Measurements from ENCODE around the gene CNTNAP2. TPM values are rescaled to one million over a fixed set of nuclear protein-coding genes. Genes with fewer than 3 reads are reported as not detected.
A peak's percentile ranks its signal among the peaks of the same experiment; 100 is the strongest.

CNTNAP2 gene
- total and polyA plus RNA-seq, 2 of the 13 experiments (the other 11 are each of a cell fraction or from before 2014, with no cell fraction given), result 0.40 to 0.42 TPM

DNA sequence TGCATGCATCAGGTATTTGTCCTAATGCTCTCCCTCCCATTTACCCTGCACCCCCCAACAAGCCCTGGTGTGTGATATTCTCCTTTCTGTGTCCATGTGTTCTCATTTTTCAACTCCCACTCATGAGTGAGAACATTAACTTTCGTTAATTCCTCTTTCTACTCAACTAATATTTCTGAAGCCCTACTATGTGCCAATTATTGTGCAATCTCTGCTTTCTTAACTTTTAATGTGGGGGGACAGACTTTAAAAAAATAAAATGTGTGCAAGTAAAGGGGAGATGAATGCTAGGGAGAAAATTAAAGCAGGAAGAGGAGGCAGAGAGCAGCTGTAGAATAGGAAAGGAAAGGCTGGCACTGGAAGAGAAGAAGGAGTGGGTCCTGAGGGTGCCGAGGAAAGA is 1520.0 kb downstream of the CNTNAP2 start:
- Histone ChIP-seq H3K36me3 (replicated peaks in 1 of 2; ENCODE audit: control insufficient read depth in 1 of 2, insufficient read depth in 2 of 2, low read length in 2 of 2) (no peaks in the 10 kb centered on the region), H3K9ac (ENCODE audit: insufficient read depth, low read depth, low read length) (no peak overlapping the region), H3K27ac (ENCODE audit: extremely low read length, insufficient read depth, low read length) (no peak overlapping the region), H3K27me3 (ENCODE audit: control insufficient read depth in 1 of 2, insufficient read depth in 2 of 2, low read length in 2 of 2) (no peaks in the 10 kb centered on the region), H3K79me2 (ENCODE audit: insufficient read depth, low read length) (no peaks in the 10 kb centered on the region), H2AFZ (ENCODE audit: low read length) (no peak overlapping the region), H3K9me3 (ENCODE audit: low read length) (peaks cover 69% of the 10 kb centered on the region), H3K4me2 (ENCODE audit: low read depth, low read length) (no peak overlapping the region), H4K20me1 (ENCODE audit: insufficient read depth, low read length) (no peaks in the 10 kb centered on the region), H3K4me3 (replicated peaks in 1 of 3; ENCODE audit: insufficient read depth in 1 of 3, low read depth in 2 of 3, low read length in 3 of 3) (no peak overlapping the region), H3K4me1 (ENCODE audit: insufficient read depth, low read length) (no peaks in the 10 kb centered on the region)
- TF ChIP-seq CEBPB (IDR thresholded peaks at IDR 0.05; ENCODE audit: borderline replicate concordance, low read depth, low read length) (peak; percentile 57), ADNP (CRISPR knock-in tag; IDR thresholded peaks at IDR 0.05) (no peak)
- DNase-seq (ENCODE audit: low spot score) (no peak), FAIRE-seq (no peak), ATAC-seq (no peak)
- ChIA-PET POLR2A (no interaction called here), CTCF (ENCODE audit: low intra/inter-chr PET ratio, low total read pairs) (no interaction called here)
- WGBS (ENCODE audit: low lambda C conversion rate), result 2% methylated on average over 2 of the region's 2 CpGs
- no TSS peak for BruUV-seq (replicated peaks)
- intact Hi-C loops (cut with micrococcal nuclease; ENCODE audit: unreplicated experiment), result no loop called here
- in situ Hi-C loops (cut with HindIII; ENCODE audit: extremely low pct_ligation_motif_present, low pct_unique_long_range_greater_than_20kb), result no loop called here

DNA sequence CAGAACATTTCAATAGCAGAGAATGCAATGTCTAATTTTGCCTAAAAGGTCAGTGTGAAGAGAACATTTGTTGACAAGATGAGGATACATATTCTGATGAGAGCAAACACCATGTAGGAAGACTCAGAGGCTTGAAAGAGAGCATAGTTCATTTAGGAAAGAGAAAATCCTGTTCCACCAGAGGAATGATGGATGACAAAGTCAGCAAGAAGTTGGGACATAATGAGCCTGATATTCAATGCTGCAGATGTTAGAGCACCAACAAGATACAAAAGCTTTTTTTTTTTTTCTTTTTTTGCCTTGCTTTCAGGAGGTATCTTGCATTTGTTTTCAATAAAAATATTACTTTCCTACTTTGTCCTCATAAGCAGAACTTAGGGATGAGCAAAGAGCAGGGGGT is 1522.0 kb downstream of the CNTNAP2 start:
- ChIA-PET CTCF (ENCODE audit: low intra/inter-chr PET ratio, low total read pairs) (no interaction called here), POLR2A (no interaction called here)
- H3K9ac ChIP-seq (ENCODE audit: insufficient read depth, low read depth, low read length), result no peak overlapping the region
- no peak overlapping the region for H3K27ac ChIP-seq (ENCODE audit: extremely low read length, insufficient read depth, low read length)
- DNase-seq (ENCODE audit: low spot score), result no peak
- H2AFZ ChIP-seq (ENCODE audit: low read length), result no peak overlapping the region
- FAIRE-seq, result no peak
- in situ Hi-C loops (cut with HindIII; ENCODE audit: extremely low pct_ligation_motif_present, low pct_unique_long_range_greater_than_20kb) (no loop called here), intact Hi-C loops (cut with micrococcal nuclease; ENCODE audit: unreplicated experiment) (no loop called here)
- BruUV-seq (replicated peaks), result no TSS peak
- H3K36me3 ChIP-seq (replicated peaks in 1 of 2; ENCODE audit: control insufficient read depth in 1 of 2, insufficient read depth in 2 of 2, low read length in 2 of 2), result no peaks in the 10 kb centered on the region
- no peaks in the 10 kb centered on the region for H4K20me1 ChIP-seq (ENCODE audit: insufficient read depth, low read length)
- no peak overlapping the region for H3K4me3 ChIP-seq (replicated peaks in 1 of 3; ENCODE audit: insufficient read depth in 1 of 3, low read depth in 2 of 3, low read length in 3 of 3)
- peaks cover 63% of the 10 kb centered on the region for H3K9me3 ChIP-seq (ENCODE audit: low read length)
- H3K4me1 ChIP-seq (ENCODE audit: insufficient read depth, low read length), result no peaks in the 10 kb centered on the region
- no peak overlapping the region for H3K4me2 ChIP-seq (ENCODE audit: low read depth, low read length)
- no peaks in the 10 kb centered on the region for H3K79me2 ChIP-seq (ENCODE audit: insufficient read depth, low read length)
- no peaks in the 10 kb centered on the region for H3K27me3 ChIP-seq (ENCODE audit: control insufficient read depth in 1 of 2, insufficient read depth in 2 of 2, low read length in 2 of 2)
- ATAC-seq, result no peak
- TF ChIP-seq ZNF616 (CRISPR knock-in tag; IDR thresholded peaks at IDR 0.05; ENCODE audit: low read depth), result no peak
- TF ChIP-seq ZNF142 (CRISPR knock-in tag; IDR thresholded peaks at IDR 0.05), result no peak
- TF ChIP-seq ZNF570 (CRISPR knock-in tag; IDR thresholded peaks at IDR 0.05; ENCODE audit: borderline replicate concordance), result no peak
- TF ChIP-seq, protein P1, sequence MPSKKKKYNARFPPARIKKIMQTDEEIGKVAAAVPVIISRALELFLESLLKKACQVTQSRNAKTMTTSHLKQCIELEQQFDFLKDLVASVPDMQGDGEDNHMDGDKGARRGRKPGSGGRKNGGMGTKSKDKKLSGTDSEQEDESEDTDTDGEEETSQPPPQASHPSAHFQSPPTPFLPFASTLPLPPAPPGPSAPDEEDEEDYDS (CRISPR knock-in tag; IDR thresholded peaks at IDR 0.05), result no peak
- no peak for TF ChIP-seq SIN3A (IDR thresholded peaks at IDR 0.05; ENCODE audit: borderline replicate concordance, low read depth, low read length)
- no peak for TF ChIP-seq ZNF530 (CRISPR knock-in tag; IDR thresholded peaks at IDR 0.05; ENCODE audit: low read depth)
- TF ChIP-seq GABPA (IDR thresholded peaks at IDR 0.05; ENCODE audit: low read depth, low read length), result no peak
- TF ChIP-seq GABPA (CRISPR knock-in tag; IDR thresholded peaks at IDR 0.05; ENCODE audit: low read depth), result no peak
